Ishikawa (cell line): Measurements from ENCODE around the gene ID3.

ENCODE experiments used
- CEBPB ChIP-seq: IDR thresholded peaks from 2 replicates; pipeline ENCODE4 v1.6.1; 2012
- CREB1 ChIP-seq: IDR thresholded peaks from 2 replicates; pipeline ENCODE4 v1.6.1; 2012; ENCODE audit warnings: low read depth
- EP300 ChIP-seq: IDR thresholded peaks from 2 replicates; pipeline ENCODE4 v1.6.1; 2012; ENCODE audit warnings: borderline replicate concordance
- NFIC ChIP-seq: IDR thresholded peaks from 2 replicates; pipeline ENCODE4 v1.6.1; 2012
- RAD21 ChIP-seq: IDR thresholded peaks from 2 replicates; pipeline ENCODE4 v1.6.1; 2012; ENCODE audit warnings: low read depth
- TAF1 ChIP-seq: IDR thresholded peaks from 2 replicates; pipeline ENCODE4 v1.6.1; 2012; ENCODE audit warnings: low read depth, mild to moderate bottlenecking
- TCF12 ChIP-seq: IDR thresholded peaks from 2 replicates; pipeline ENCODE4 v1.6.1; 2012; ENCODE audit warnings: low read depth
- TEAD4 ChIP-seq: IDR thresholded peaks from 2 replicates; pipeline ENCODE4 v1.6.1; 2012
- YY1 ChIP-seq: IDR thresholded peaks from 2 replicates; pipeline ENCODE4 v1.6.1; 2012; ENCODE audit warnings: low read depth
- ZBTB7A ChIP-seq: IDR thresholded peaks from 2 replicates; pipeline ENCODE4 v1.6.1; 2012; ENCODE audit warnings: low read depth
- TF ChIP-seq, protein P1 (sequence below): IDR thresholded peaks from 2 replicates; pipeline ENCODE4 v1.6.1; 2012
- TF ChIP-seq, protein P2 (sequence below): IDR thresholded peaks from 2 replicates; pipeline ENCODE4 v1.6.1; 2012
- TF ChIP-seq, protein P3 (sequence below): IDR thresholded peaks from 2 replicates; pipeline ENCODE4 v1.6.1; 2012; ENCODE audit warnings: low read depth, mild to moderate bottlenecking

DNA sequence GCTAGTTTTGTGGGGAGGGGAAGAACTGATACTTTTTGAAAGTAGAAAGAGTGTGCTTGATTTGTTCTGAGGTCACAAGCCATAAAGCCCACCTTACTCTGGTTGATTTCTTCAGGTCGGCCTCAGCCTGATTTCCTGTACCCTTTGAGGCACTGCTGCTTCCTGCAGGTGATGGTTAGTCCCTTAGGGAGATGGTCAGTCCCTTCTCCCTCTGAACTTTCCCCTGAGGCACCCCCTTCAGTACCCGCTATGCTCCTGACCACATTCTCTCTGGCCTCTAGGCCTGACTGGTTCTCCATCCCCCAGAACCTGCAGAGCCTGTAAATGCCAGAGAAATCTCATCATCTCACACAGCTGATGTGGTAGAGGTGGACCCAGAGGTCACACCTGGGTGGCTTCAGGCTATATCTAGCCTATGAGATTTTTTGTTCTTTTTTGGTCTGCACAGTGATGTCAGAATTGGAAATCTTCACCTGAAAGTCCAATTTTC is 15.0 kb upstream of the ID3 start:
- no peak for TF ChIP-seq TAF1
- TF ChIP-seq, protein P1, sequence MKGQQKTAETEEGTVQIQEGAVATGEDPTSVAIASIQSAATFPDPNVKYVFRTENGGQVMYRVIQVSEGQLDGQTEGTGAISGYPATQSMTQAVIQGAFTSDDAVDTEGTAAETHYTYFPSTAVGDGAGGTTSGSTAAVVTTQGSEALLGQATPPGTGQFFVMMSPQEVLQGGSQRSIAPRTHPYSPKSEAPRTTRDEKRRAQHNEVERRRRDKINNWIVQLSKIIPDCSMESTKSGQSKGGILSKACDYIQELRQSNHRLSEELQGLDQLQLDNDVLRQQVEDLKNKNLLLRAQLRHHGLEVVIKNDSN, result no peak
- no peak for TF ChIP-seq RAD21
- TF ChIP-seq ZBTB7A, result no peak
- no peak for TF ChIP-seq CEBPB
- no peak for TF ChIP-seq EP300
- no peak for TF ChIP-seq NFIC
- no peak for TF ChIP-seq CREB1
- TF ChIP-seq TEAD4, result no peak
- no peak for TF ChIP-seq YY1
- TF ChIP-seq, protein P2, sequence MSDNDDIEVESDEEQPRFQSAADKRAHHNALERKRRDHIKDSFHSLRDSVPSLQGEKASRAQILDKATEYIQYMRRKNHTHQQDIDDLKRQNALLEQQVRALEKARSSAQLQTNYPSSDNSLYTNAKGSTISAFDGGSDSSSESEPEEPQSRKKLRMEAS, result no peak
- no peak for TF ChIP-seq TCF12
- TF ChIP-seq, protein P3, sequence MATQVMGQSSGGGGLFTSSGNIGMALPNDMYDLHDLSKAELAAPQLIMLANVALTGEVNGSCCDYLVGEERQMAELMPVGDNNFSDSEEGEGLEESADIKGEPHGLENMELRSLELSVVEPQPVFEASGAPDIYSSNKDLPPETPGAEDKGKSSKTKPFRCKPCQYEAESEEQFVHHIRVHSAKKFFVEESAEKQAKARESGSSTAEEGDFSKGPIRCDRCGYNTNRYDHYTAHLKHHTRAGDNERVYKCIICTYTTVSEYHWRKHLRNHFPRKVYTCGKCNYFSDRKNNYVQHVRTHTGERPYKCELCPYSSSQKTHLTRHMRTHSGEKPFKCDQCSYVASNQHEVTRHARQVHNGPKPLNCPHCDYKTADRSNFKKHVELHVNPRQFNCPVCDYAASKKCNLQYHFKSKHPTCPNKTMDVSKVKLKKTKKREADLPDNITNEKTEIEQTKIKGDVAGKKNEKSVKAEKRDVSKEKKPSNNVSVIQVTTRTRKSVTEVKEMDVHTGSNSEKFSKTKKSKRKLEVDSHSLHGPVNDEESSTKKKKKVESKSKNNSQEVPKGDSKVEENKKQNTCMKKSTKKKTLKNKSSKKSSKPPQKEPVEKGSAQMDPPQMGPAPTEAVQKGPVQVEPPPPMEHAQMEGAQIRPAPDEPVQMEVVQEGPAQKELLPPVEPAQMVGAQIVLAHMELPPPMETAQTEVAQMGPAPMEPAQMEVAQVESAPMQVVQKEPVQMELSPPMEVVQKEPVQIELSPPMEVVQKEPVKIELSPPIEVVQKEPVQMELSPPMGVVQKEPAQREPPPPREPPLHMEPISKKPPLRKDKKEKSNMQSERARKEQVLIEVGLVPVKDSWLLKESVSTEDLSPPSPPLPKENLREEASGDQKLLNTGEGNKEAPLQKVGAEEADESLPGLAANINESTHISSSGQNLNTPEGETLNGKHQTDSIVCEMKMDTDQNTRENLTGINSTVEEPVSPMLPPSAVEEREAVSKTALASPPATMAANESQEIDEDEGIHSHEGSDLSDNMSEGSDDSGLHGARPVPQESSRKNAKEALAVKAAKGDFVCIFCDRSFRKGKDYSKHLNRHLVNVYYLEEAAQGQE, result no peak
